HEK293 (cell line): ENCODE results near the gene SH3BGRL.

Experiments used
- CTCF ChIA-PET: fragments of 350-600 bp; formaldehyde crosslinking; extraction: SDS; loops from one replicate; lab custom pipeline; 2021; ENCODE audit warnings: antibody characterized with exemption; lab: Yijun Ruan, JAX
- POLR2A ChIA-PET: fragments of 300-600 bp; formaldehyde crosslinking; extraction: SDS; loops from one replicate; lab custom pipeline; 2020; ENCODE audit warnings: antibody characterized with exemption, inconsistent platforms; lab: Yijun Ruan, JAX
- H3K27ac ChIP-seq: fragments of 200-500 bp; sonication (Bioruptor generic); 2 replicates; pipeline ENCODE4 v1.5.1; 2014; ENCODE audit warnings: low read depth, low read length, control low read depth, inconsistent platforms; ENCODE audit errors: extremely low read depth
- H3K36me3 ChIP-seq, 2 experiments: fragments of 200-500 bp in 1 of 2; sonication (Bioruptor generic) in 1 of 2; 1 replicate in 1 of 2; 2 replicates in 1 of 2; pipeline ENCODE4 v1.5.1; 2014 to 2017; ENCODE audit warnings: inconsistent platforms in 2 of 2, low read length in 2 of 2; ENCODE audit not compliant: control insufficient read depth in 2 of 2, insufficient read depth in 1 of 2
- H3K4me1 ChIP-seq: fragments of 200-500 bp; sonication (Bioruptor generic); 2 replicates; pipeline ENCODE4 v1.5.1; 2014; ENCODE audit warnings: mild to moderate bottlenecking, low read length, inconsistent platforms; ENCODE audit not compliant: control insufficient read depth, insufficient read depth
- H3K4me3 ChIP-seq: 2 replicates; pipeline ENCODE4 v1.5.1; 2011; ENCODE audit warnings: low read depth, mild to moderate bottlenecking, control low read depth, low read length, moderate library complexity
- H3K9me3 ChIP-seq: fragments of 200-500 bp; sonication (Bioruptor generic); 2 replicates; pipeline ENCODE4 v1.5.1; 2014; ENCODE audit warnings: low read depth, low read length, inconsistent platforms; ENCODE audit not compliant: control insufficient read depth, insufficient read depth
- BCL11B ChIP-seq: fragments of 450-650 bp; formaldehyde crosslinking; IDR thresholded peaks from 2 replicates; pipeline ENCODE4 v1.5.1; 2016; ENCODE audit warnings: low read depth, missing biosample characterization, missing genetic modification characterization
- CTCF ChIP-seq: fragments of 450-650 bp; formaldehyde crosslinking; IDR thresholded peaks from 2 replicates; pipeline ENCODE4 v1.5.1; 2016; ENCODE audit warnings: missing biosample characterization, missing genetic modification characterization
- GLI4 ChIP-seq: fragments of 450-650 bp; formaldehyde crosslinking; IDR thresholded peaks from 2 replicates; pipeline ENCODE4 v1.5.1; 2016; ENCODE audit warnings: missing biosample characterization, missing genetic modification characterization
- KLF10 ChIP-seq: fragments of 450-650 bp; IDR thresholded peaks from 2 replicates; pipeline ENCODE4 v1.5.1; 2018; ENCODE audit warnings: missing biosample characterization, mild to moderate bottlenecking, missing genetic modification characterization
- PRDM1 ChIP-seq: fragments of 450-650 bp; formaldehyde crosslinking; IDR thresholded peaks from 2 replicates; pipeline ENCODE4; 2016; ENCODE audit warnings: missing biosample characterization, missing genetic modification characterization
- RBAK ChIP-seq: fragments of 450-650 bp; formaldehyde crosslinking; IDR thresholded peaks from 2 replicates; pipeline ENCODE4 v1.5.1; 2016; ENCODE audit warnings: missing biosample characterization, missing genetic modification characterization
- ZBTB20 ChIP-seq: fragments of 450-650 bp; formaldehyde crosslinking; IDR thresholded peaks from 2 replicates; pipeline ENCODE4 v1.5.1; 2016; ENCODE audit warnings: missing biosample characterization, missing genetic modification characterization
- ZFP41 ChIP-seq: fragments of 450-650 bp; formaldehyde crosslinking; IDR thresholded peaks from 2 replicates; pipeline ENCODE4 v1.5.1; 2016; ENCODE audit warnings: missing biosample characterization, missing genetic modification characterization, borderline replicate concordance
- ZNF114 ChIP-seq: fragments of 450-650 bp; formaldehyde crosslinking; IDR thresholded peaks from 2 replicates; pipeline ENCODE4 v1.5.0; 2017; ENCODE audit warnings: missing biosample characterization, missing genetic modification characterization
- ZNF132 ChIP-seq: fragments of 450-650 bp; formaldehyde crosslinking; IDR thresholded peaks from 2 replicates; pipeline ENCODE4 v1.5.1; 2017; ENCODE audit warnings: missing biosample characterization, missing genetic modification characterization, borderline replicate concordance
- ZNF148 ChIP-seq: fragments of 450-650 bp; formaldehyde crosslinking; IDR thresholded peaks from 2 replicates; pipeline ENCODE4 v1.5.0; 2017; ENCODE audit warnings: missing biosample characterization, missing genetic modification characterization, borderline replicate concordance
- ZNF292 ChIP-seq: fragments of 450-650 bp; formaldehyde crosslinking; IDR thresholded peaks from 2 replicates; pipeline ENCODE4 v1.5.1; 2016; ENCODE audit warnings: low read depth, missing biosample characterization, missing genetic modification characterization, borderline replicate concordance
- ZNF324 ChIP-seq: fragments of 450-650 bp; formaldehyde crosslinking; IDR thresholded peaks from 2 replicates; pipeline ENCODE4 v1.5.1; 2016; ENCODE audit warnings: missing biosample characterization, missing genetic modification characterization
- ZNF449 ChIP-seq: fragments of 450-650 bp; formaldehyde crosslinking; IDR thresholded peaks from 2 replicates; pipeline ENCODE4 v1.5.1; 2017; ENCODE audit warnings: missing biosample characterization, mild to moderate bottlenecking, missing genetic modification characterization, moderate library complexity
- ZNF501 ChIP-seq: fragments of 450-650 bp; formaldehyde crosslinking; IDR thresholded peaks from 2 replicates; pipeline ENCODE4 v1.5.1; 2016; ENCODE audit warnings: missing biosample characterization, missing genetic modification characterization
- ZNF513 ChIP-seq: fragments of 450-650 bp; IDR thresholded peaks from 2 replicates; pipeline ENCODE4 v1.5.1; 2018; ENCODE audit warnings: missing biosample characterization, missing genetic modification characterization
- ZNF658 ChIP-seq: fragments of 450-650 bp; formaldehyde crosslinking; IDR thresholded peaks from 2 replicates; pipeline ENCODE4; 2016; ENCODE audit warnings: missing biosample characterization, missing genetic modification characterization
- ZNF670 ChIP-seq: fragments of 450-650 bp; formaldehyde crosslinking; IDR thresholded peaks from 2 replicates; pipeline ENCODE4 v1.5.1; 2016; ENCODE audit warnings: missing biosample characterization, missing genetic modification characterization, low read depth
- ZNF692 ChIP-seq: fragments of 450-650 bp; formaldehyde crosslinking; IDR thresholded peaks from 2 replicates; pipeline ENCODE4 v1.5.1; 2016; ENCODE audit warnings: missing biosample characterization, missing genetic modification characterization
- ZNF768 ChIP-seq: fragments of 450-650 bp; formaldehyde crosslinking; IDR thresholded peaks from 2 replicates; pipeline ENCODE4 v1.5.1; 2018; ENCODE audit warnings: missing biosample characterization, mild to moderate bottlenecking, missing genetic modification characterization
- ZNF791 ChIP-seq: fragments of 450-650 bp; formaldehyde crosslinking; IDR thresholded peaks from 2 replicates; pipeline ENCODE4 v1.5.1; 2016; ENCODE audit warnings: missing biosample characterization, missing genetic modification characterization
- ZNF792 ChIP-seq: fragments of 450-650 bp; formaldehyde crosslinking; IDR thresholded peaks from 2 replicates; pipeline ENCODE4 v1.5.1; 2016; ENCODE audit warnings: missing biosample characterization, missing genetic modification characterization

SH3BGRL gene

GRCh38 chrX:81261576-81261975, 59.7 kb downstream of the SH3BGRL start:
- POLR2A ChIA-PET: no interaction called here
- Histone ChIP-seq H3K27ac (no peak overlapping the region), H3K4me3 (no peak overlapping the region), H3K4me1 (no peaks in the 10 kb centered on the region), H3K9me3 (no peaks in the 10 kb centered on the region), H3K36me3 (no peaks in the 10 kb centered on the region)
- CTCF ChIA-PET: interaction anchor here (0.6 kb wide), 1 partner anchor 357 kb away, joined by 5 read pairs; no protein-coding TSS in a partner anchor
- no peak for TF ChIP-seq ZNF449 (tag by site-specific recombination)
- TF ChIP-seq ZNF114: no peak
- no peak for TF ChIP-seq GLI4 (tag by site-specific recombination)
- TF ChIP-seq ZNF513: no peak
- no peak for TF ChIP-seq ZNF501
- no peak for TF ChIP-seq ZNF292 (tag by site-specific recombination)
- TF ChIP-seq PRDM1 (tag by site-specific recombination): no peak
- TF ChIP-seq ZNF692 (tag by site-specific recombination): no peak
- TF ChIP-seq ZNF132: no peak
- TF ChIP-seq ZNF792 (tag by site-specific recombination): no peak
- no peak for TF ChIP-seq ZFP41 (tag by site-specific recombination)
- no peak for TF ChIP-seq ZNF658 (tag by site-specific recombination)
- no peak for TF ChIP-seq ZNF768
- no peak for TF ChIP-seq BCL11B (tag by site-specific recombination)
- TF ChIP-seq CTCF: no peak
- TF ChIP-seq KLF10 (tag by site-specific recombination): no peak
- no peak for TF ChIP-seq ZNF791
- no peak for TF ChIP-seq RBAK

GRCh38 chrX:81263059-81263458, 61.2 kb downstream of the SH3BGRL start:
- H3K36me3 ChIP-seq: no peaks in the 10 kb centered on the region
- H3K9me3 ChIP-seq: no peaks in the 10 kb centered on the region
- POLR2A ChIA-PET: no interaction called here
- CTCF ChIA-PET: interaction anchor here (0.6 kb wide), 1 partner anchor 306 kb away, joined by 3 read pairs; no protein-coding TSS in a partner anchor
- no peak overlapping the region for H3K27ac ChIP-seq
- TF ChIP-seq CTCF: no peak
- TF ChIP-seq ZNF670: no peak
- no peak for TF ChIP-seq ZNF324
- TF ChIP-seq ZBTB20: no peak
- TF ChIP-seq ZNF148: no peak
- H3K4me3 ChIP-seq: no peak overlapping the region
- no peaks in the 10 kb centered on the region for H3K4me1 ChIP-seq
